ENCODE data around the gene MNX1. TPM values are rescaled to one million over a fixed set of nuclear protein-coding genes. Genes with fewer than 3 reads are reported as not detected.

MNX1 gene
- total RNA-seq, 1 donor from 2014 or later = not detected

DNA sequence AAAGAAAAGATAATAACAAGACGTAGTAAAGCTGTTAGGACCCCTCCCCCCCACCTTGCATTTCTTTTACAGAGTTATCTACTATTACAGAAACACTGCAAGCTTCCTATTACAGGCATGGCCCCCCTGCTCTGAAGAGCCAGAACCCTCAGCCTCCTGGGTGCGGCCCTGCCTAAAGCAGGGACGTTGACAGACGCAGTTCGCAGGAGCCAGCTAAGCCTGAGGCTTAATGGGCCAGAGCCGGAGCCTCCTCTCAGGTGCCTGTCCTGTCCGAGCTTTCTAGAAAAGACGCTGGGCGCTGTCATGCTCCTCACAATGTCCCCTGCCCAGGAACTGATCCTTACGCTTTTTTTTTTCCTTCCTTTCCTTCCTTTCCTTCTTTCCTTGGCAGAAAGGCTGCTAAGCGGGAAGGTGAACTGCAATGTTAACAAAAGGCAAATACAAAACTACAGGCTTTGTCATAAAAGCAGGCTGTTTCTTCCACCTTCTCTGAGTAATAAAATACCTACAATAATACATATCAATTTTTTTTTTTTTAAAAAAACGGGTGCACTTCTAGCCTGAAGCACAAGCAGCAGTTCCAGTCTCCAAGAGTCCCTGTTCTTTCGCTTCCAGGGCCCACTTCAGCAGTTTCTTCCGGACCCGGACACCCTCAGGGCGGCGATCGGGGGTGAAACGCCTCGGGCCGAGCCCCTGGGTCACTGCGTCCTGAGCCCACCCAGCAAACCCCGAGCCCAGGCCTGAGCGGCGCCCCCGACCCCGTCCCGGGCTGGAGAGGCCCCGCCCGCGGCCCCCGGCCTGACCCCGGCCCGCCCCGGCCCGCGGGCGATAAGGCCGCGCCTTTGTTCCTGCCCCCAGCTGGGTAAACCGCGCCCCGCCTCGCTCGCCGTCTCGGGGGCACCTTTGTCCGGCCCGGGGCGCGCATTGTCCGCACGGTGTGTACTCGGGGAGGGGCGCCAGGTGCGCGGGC lies 11.2 kb downstream of the MNX1 start:
- Mint-ChIP-seq H3K36me3 (ENCODE audit: low read depth, unreplicated experiment) (peaks cover 2% of the 10 kb centered on the region), H3K9me3 (ENCODE audit: unreplicated experiment) (peaks cover 10% of the 10 kb centered on the region), H3K27ac (ENCODE audit: unreplicated experiment) (no peak overlapping the region), H3K4me1 (ENCODE audit: low read depth, unreplicated experiment) (no peaks in the 10 kb centered on the region), H3K4me3 (ENCODE audit: unreplicated experiment) (no peak overlapping the region), H3K27me3 (ENCODE audit: low read depth, unreplicated experiment) (peaks cover 73% of the 10 kb centered on the region)
- FAIRE-seq (no peak), DNase-seq (ENCODE audit: low read depth) (no peak)
- Histone ChIP-seq H4K20me1 (ENCODE audit: insufficient read depth, low read length) (peaks cover 1% of the 10 kb centered on the region), H3K36me3 (ENCODE audit: insufficient read depth, low read length) (no peaks in the 10 kb centered on the region), H2AFZ (ENCODE audit: low read depth, low read length) (no peak overlapping the region), H3K9ac (ENCODE audit: low read length) (no peak overlapping the region), H3K27ac (ENCODE audit: low read depth, low read length) (no peak overlapping the region), H3K9me3 (ENCODE audit: insufficient read depth, low read depth, low read length) (no peaks in the 10 kb centered on the region), H3K79me2 (ENCODE audit: insufficient read depth, low read length) (no peaks in the 10 kb centered on the region), H3K4me3 (ENCODE audit: insufficient read depth, low read depth, low read length) (no peak overlapping the region), H3K4me2 (ENCODE audit: low read length) (peak overlapping the region; percentile 39), H3K4me1 (ENCODE audit: insufficient read depth, low read length) (no peaks in the 10 kb centered on the region), H3K27me3 (ENCODE audit: insufficient read depth, low read length) (peaks cover 72% of the 10 kb centered on the region)
- peak; percentile 100 for TF ChIP-seq EZH2 (IDR thresholded peaks at IDR 0.05; ENCODE audit: insufficient read depth, low read length)
- TF ChIP-seq, protein P1, sequence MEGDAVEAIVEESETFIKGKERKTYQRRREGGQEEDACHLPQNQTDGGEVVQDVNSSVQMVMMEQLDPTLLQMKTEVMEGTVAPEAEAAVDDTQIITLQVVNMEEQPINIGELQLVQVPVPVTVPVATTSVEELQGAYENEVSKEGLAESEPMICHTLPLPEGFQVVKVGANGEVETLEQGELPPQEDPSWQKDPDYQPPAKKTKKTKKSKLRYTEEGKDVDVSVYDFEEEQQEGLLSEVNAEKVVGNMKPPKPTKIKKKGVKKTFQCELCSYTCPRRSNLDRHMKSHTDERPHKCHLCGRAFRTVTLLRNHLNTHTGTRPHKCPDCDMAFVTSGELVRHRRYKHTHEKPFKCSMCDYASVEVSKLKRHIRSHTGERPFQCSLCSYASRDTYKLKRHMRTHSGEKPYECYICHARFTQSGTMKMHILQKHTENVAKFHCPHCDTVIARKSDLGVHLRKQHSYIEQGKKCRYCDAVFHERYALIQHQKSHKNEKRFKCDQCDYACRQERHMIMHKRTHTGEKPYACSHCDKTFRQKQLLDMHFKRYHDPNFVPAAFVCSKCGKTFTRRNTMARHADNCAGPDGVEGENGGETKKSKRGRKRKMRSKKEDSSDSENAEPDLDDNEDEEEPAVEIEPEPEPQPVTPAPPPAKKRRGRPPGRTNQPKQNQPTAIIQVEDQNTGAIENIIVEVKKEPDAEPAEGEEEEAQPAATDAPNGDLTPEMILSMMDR (IDR thresholded peaks at IDR 0.05; ENCODE audit: insufficient read depth, low read depth, low read length) = no peak

- Histone ChIP-seq H3K9me3 (ENCODE audit: insufficient read depth, low read depth, low read length) (no peaks in the 10 kb centered on the region), H3K36me3 (ENCODE audit: insufficient read depth, low read length) (no peaks in the 10 kb centered on the region), H3K4me1 (ENCODE audit: insufficient read depth, low read length) (no peaks in the 10 kb centered on the region), H3K4me3 (ENCODE audit: insufficient read depth, low read depth, low read length) (no peak overlapping the region), H3K79me2 (ENCODE audit: insufficient read depth, low read length) (no peaks in the 10 kb centered on the region), H4K20me1 (ENCODE audit: insufficient read depth, low read length) (no peaks in the 10 kb centered on the region), H3K9ac (ENCODE audit: low read length) (no peak overlapping the region), H3K27ac (ENCODE audit: low read depth, low read length) (no peak overlapping the region), H3K27me3 (ENCODE audit: insufficient read depth, low read length) (peaks cover 49% of the 10 kb centered on the region), H3K4me2 (ENCODE audit: low read length) (no peak overlapping the region), H2AFZ (ENCODE audit: low read depth, low read length) (no peak overlapping the region)
- H3K4me3 Mint-ChIP-seq (ENCODE audit: unreplicated experiment) = no peak overlapping the region
- H3K9me3 Mint-ChIP-seq (ENCODE audit: unreplicated experiment) = peaks cover 3% of the 10 kb centered on the region
- no peaks in the 10 kb centered on the region for H3K4me1 Mint-ChIP-seq (ENCODE audit: low read depth, unreplicated experiment)
- DNase-seq (ENCODE audit: low read depth) (no peak), FAIRE-seq (no peak)
- no peaks in the 10 kb centered on the region for H3K36me3 Mint-ChIP-seq (ENCODE audit: low read depth, unreplicated experiment)
- TF ChIP-seq, protein P1 (IDR thresholded peaks at IDR 0.05; ENCODE audit: insufficient read depth, low read depth, low read length) = no peak
- TF ChIP-seq EZH2 (IDR thresholded peaks at IDR 0.05; ENCODE audit: insufficient read depth, low read length) = no peak
- peaks cover 68% of the 10 kb centered on the region for H3K27me3 Mint-ChIP-seq (ENCODE audit: low read depth, unreplicated experiment)
- no peak overlapping the region for H3K27ac Mint-ChIP-seq (ENCODE audit: unreplicated experiment)
These were observed 16.0 kb downstream of the MNX1 start for GRCh38 chr7:156994417-156994816.

DNA sequence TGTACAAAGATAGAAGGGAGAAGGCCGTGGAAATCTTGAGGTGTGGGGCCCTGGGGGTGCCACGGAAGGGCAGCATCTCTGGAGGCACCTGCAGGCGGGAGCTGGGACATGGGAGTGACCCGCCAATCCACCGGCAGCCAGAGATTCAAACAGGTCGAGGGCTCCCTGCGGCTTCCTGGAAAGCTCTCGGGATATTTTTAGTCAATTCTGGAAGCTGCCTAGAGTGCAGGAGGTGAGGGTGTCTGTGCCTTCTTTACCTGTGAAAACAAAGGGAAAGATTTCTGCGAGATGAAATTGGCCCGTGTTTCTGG lies 16.6 kb downstream of the MNX1 start:
- H3K9me3 ChIP-seq (ENCODE audit: insufficient read depth, low read depth, low read length) = no peaks in the 10 kb centered on the region
- FAIRE-seq (no peak), DNase-seq (ENCODE audit: low read depth) (no peak)
- no peak for TF ChIP-seq EZH2 (IDR thresholded peaks at IDR 0.05; ENCODE audit: insufficient read depth, low read length)
- TF ChIP-seq, protein P1 (IDR thresholded peaks at IDR 0.05; ENCODE audit: insufficient read depth, low read depth, low read length) = no peak
- no peaks in the 10 kb centered on the region for H3K36me3 Mint-ChIP-seq (ENCODE audit: low read depth, unreplicated experiment)
- no peaks in the 10 kb centered on the region for H3K79me2 ChIP-seq (ENCODE audit: insufficient read depth, low read length)
- no peaks in the 10 kb centered on the region for H3K4me1 Mint-ChIP-seq (ENCODE audit: low read depth, unreplicated experiment)
- H3K27ac Mint-ChIP-seq (ENCODE audit: unreplicated experiment) = no peak overlapping the region
- H3K27ac ChIP-seq (ENCODE audit: low read depth, low read length) = no peak overlapping the region
- H3K36me3 ChIP-seq (ENCODE audit: insufficient read depth, low read length) = no peaks in the 10 kb centered on the region
- H3K4me3 Mint-ChIP-seq (ENCODE audit: unreplicated experiment) = no peak overlapping the region
- H3K9ac ChIP-seq (ENCODE audit: low read length) = no peak overlapping the region
- H3K4me1 ChIP-seq (ENCODE audit: insufficient read depth, low read length) = no peaks in the 10 kb centered on the region
- H3K4me3 ChIP-seq (ENCODE audit: insufficient read depth, low read depth, low read length) = no peak overlapping the region
- H2AFZ ChIP-seq (ENCODE audit: low read depth, low read length) = no peak overlapping the region
- H3K27me3 Mint-ChIP-seq (ENCODE audit: low read depth, unreplicated experiment) = peaks cover 64% of the 10 kb centered on the region
- peaks cover 44% of the 10 kb centered on the region for H3K27me3 ChIP-seq (ENCODE audit: insufficient read depth, low read length)
- peaks cover 3% of the 10 kb centered on the region for H3K9me3 Mint-ChIP-seq (ENCODE audit: unreplicated experiment)
- H4K20me1 ChIP-seq (ENCODE audit: insufficient read depth, low read length) = no peaks in the 10 kb centered on the region
- H3K4me2 ChIP-seq (ENCODE audit: low read length) = no peak overlapping the region

Data from astrocyte (in vitro differentiated cells and primary cell).